BLaER1 treated with 17β-estradiol and CSF1 and Interleukin-3, amounts not matched to agents 10 nM and 100 nM (cell line): ENCODE measurements around the gene ZNF521.
"Not testable (repeated sequence)": the region's sequence is repeated elsewhere in the genome, so short reads cannot be mapped to it uniquely, and the experiment has no call there.

Source experiments
- H3K27ac ChIP-seq, 11 experiments: shearing (Covaris generic); formaldehyde crosslinking; 2 replicates each; pipeline ENCODE4 v1.8.1; 2022
- H3K27me3 ChIP-seq, 11 experiments: shearing (Covaris generic); formaldehyde crosslinking; 2 replicates each; pipeline ENCODE4 v1.8.1; 2022
- H3K36me3 ChIP-seq, 11 experiments: shearing (Covaris generic); formaldehyde crosslinking; 2 replicates each; pipeline ENCODE4 v1.8.1; 2022
- H3K4me1 ChIP-seq, 10 experiments: shearing (Covaris generic); formaldehyde crosslinking; 2 replicates each; pipeline ENCODE4 v1.8.1; 2022
- H3K4me2 ChIP-seq, 11 experiments: shearing (Covaris generic); formaldehyde crosslinking; 2 replicates each; pipeline ENCODE4 v1.8.1; 2022
- H3K4me3 ChIP-seq, 10 experiments: shearing (Covaris generic); formaldehyde crosslinking; 2 replicates each; pipeline ENCODE4 v1.8.1; 2022
- H3K9ac ChIP-seq, 11 experiments: shearing (Covaris generic); formaldehyde crosslinking; 2 replicates each; pipeline ENCODE4 v1.8.1; 2022
- H3K9me3 ChIP-seq, 11 experiments: shearing (Covaris generic); formaldehyde crosslinking; replicated peaks in 1 of 11; 2 replicates each; pipeline ENCODE4 v1.8.1; 2022
- H4K20me1 ChIP-seq, 11 experiments: shearing (Covaris generic); formaldehyde crosslinking; 2 replicates each; pipeline ENCODE4 v1.8.1; 2022
- Cebpa-rat ChIP-seq, 11 experiments: shearing (Covaris generic); IDR thresholded peaks; 2 replicates each; pipeline ENCODE4 v1.8.1; 2022

ZNF521 gene

GRCh38 chr18:25042641-25043051, 309.3 kb downstream of the ZNF521 start:
- TF ChIP-seq Cebpa-rat (IDR thresholded peaks at IDR 0.05) = no peak
- H3K4me3 ChIP-seq = no peak overlapping the region
- no peak overlapping the region for H3K4me2 ChIP-seq
- no peaks in the 10 kb centered on the region for H3K4me1 ChIP-seq
- no peaks in the 10 kb centered on the region for H4K20me1 ChIP-seq
- no peaks in the 10 kb centered on the region for H3K36me3 ChIP-seq
- H3K9me3 ChIP-seq = no peaks in the 10 kb centered on the region
- no peak overlapping the region for H3K9ac ChIP-seq
- no peak overlapping the region for H3K27ac ChIP-seq
- H3K27me3 ChIP-seq = no peaks in the 10 kb centered on the region

DNA sequence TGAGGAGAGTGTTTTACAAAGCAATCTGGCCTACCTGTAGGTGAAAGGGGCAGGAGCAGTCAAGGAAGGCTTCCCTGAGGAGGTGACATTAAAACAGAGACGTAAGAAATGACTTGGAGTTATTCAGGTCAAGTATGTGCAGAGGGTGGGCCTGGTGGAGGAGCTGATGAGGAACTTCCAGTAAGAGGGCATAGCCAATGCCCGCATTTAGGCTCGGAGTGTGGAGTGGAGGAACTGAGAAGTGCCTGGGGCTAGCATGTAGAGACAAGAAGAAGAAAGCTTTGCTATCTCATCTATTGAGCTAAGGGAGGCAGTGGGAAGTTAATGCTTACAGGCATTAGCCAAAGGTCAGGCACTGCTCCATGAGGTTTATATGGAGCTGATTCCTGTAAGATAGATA, 312.2 kb downstream of the ZNF521 start:
- H3K27ac ChIP-seq = no peak overlapping the region
- H3K9ac ChIP-seq = no peak overlapping the region
- TF ChIP-seq Cebpa-rat (IDR thresholded peaks at IDR 0.05) = no peak
- no peaks in the 10 kb centered on the region for H3K9me3 ChIP-seq
- no peaks in the 10 kb centered on the region for H3K27me3 ChIP-seq
- H3K4me3 ChIP-seq = no peak overlapping the region
- no peaks in the 10 kb centered on the region for H3K4me1 ChIP-seq
- H3K36me3 ChIP-seq = no peaks in the 10 kb centered on the region
- no peaks in the 10 kb centered on the region for H4K20me1 ChIP-seq
- H3K4me2 ChIP-seq = no peak overlapping the region

DNA sequence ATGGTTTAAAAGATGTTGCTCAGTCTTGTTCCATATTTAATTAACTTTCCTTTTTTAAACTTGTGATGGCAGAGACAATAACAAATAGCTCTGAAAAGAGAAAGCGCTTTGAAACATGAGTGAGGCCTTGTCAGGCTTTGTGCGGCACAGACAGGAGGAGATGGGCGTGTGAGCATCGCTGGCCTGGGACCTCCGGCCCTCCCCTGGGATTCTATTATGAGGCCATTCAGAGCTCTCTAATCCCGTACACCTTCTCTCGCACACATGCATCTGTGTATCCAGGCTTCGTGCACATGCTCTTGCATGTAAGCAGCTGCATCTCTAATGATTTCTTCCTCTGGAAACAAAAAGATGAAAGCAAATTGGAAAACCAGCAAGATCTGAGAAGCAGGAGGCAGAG, 313.7 kb downstream of the ZNF521 start:
- H3K4me2 ChIP-seq = no peak overlapping the region
- no peak overlapping the region for H3K27ac ChIP-seq
- no peak overlapping the region for H3K9ac ChIP-seq
- no peaks in the 10 kb centered on the region for H3K27me3 ChIP-seq
- no peak overlapping the region for H3K4me3 ChIP-seq
- no peaks in the 10 kb centered on the region for H3K4me1 ChIP-seq
- H4K20me1 ChIP-seq = no peaks in the 10 kb centered on the region
- H3K36me3 ChIP-seq = no peaks in the 10 kb centered on the region
- no peaks in the 10 kb centered on the region for H3K9me3 ChIP-seq
- TF ChIP-seq Cebpa-rat (IDR thresholded peaks at IDR 0.05) = no peak

DNA sequence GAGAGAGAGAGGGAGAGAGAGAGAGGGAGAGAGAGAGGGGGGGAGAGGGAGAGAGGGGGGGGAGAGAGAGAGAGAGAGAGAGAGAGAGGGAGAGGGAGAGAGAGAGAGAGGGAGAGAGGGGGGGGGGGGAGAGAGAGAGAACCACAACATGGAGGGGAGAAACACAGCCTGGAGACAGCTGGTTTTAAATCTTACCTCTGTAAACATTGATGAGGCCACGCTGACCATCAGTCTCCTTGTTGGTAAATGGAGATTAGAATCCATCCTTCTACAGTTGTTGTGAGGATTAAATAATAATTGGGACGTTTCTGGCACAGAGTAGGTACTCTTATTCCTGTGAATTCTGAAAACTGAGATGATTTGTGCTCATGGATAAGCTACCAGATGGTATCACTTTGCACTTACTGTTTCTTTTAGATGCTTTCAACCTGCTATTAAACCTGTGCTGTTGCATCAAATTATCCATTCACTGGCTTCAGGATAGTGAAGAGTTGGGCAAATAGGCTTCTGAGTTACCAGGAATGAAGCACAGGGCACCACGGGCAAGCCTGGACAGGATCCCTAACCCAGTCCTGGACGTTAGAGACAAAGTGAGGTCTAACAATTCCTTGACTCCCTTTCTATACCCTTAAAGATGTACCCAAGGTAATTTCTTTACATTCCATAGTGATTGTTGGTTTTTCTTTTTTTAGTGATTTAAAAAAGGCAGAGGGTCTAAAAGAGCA, 318.1 kb downstream of the ZNF521 start:
- no peak overlapping the region for H3K4me3 ChIP-seq
- no peaks in the 10 kb centered on the region for H3K4me1 ChIP-seq
- H3K9ac ChIP-seq = no peak overlapping the region
- no peak overlapping the region for H3K4me2 ChIP-seq
- H3K9me3 ChIP-seq = no peaks in the 10 kb centered on the region; a peak in 1 of 22 replicates
- no peak overlapping the region for H3K27ac ChIP-seq
- no peaks in the 10 kb centered on the region for H3K36me3 ChIP-seq
- no peaks in the 10 kb centered on the region for H4K20me1 ChIP-seq
- TF ChIP-seq Cebpa-rat (IDR thresholded peaks at IDR 0.05) = no peak
- H3K27me3 ChIP-seq = no peaks in the 10 kb centered on the region

DNA sequence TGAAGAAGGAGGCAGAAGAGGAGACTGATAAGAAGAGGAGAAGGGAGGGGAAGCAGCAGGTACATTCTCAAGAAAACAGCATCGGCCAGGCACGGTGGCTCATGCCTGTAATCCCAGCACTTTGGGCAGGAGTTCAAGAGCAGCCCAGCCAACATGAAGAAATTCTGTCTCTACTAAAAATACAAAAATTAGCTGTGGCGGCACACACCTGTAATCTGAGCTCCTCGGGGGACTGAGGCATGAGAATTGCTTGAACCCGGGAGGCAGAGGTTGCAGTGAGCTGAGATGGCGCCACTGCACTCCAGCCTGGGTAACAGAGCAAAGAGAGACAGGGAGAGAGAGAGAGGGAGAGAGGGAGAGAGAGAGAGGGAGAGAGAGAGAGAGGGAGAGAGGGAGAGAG, 318.8 kb downstream of the ZNF521 start:
- H3K4me2 ChIP-seq, H3K4me3 ChIP-seq, H3K36me3 ChIP-seq, H3K9ac ChIP-seq, H4K20me1 ChIP-seq, H3K27me3 ChIP-seq, H3K27ac ChIP-seq, H3K4me1 ChIP-seq, H3K9me3 ChIP-seq: not testable (repeated sequence)

DNA sequence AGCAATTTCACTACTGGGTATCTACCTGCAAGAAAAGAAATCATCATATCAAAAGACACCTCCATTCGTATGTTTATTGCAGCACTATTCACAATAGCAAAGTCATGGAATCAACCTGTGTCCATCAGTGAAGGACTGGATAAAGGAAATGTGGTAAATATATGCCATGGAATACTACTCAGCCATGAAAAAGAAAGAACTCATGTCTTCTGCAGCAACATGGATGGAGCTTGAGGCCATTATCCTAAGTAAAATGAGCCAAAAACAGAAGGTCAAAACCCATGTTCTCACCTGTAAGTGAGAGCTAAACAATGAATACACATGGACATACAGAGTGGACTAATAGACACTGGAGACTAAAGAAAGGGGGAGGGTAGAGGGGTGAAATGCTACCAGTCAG, 322.2 kb downstream of the ZNF521 start:
- no peaks in the 10 kb centered on the region for H3K36me3 ChIP-seq
- H3K27me3 ChIP-seq = no peaks in the 10 kb centered on the region
- no peaks in the 10 kb centered on the region for H3K4me1 ChIP-seq
- no peak overlapping the region for H3K9ac ChIP-seq
- H3K4me3 ChIP-seq = no peak overlapping the region
- no peak overlapping the region for H3K27ac ChIP-seq
- no peaks in the 10 kb centered on the region; a peak in 1 of 22 replicates for H3K9me3 ChIP-seq
- TF ChIP-seq Cebpa-rat (IDR thresholded peaks at IDR 0.05) = no peak
- no peak overlapping the region for H3K4me2 ChIP-seq
- no peaks in the 10 kb centered on the region for H4K20me1 ChIP-seq

- Histone ChIP-seq H3K36me3 (no peaks in the 10 kb centered on the region), H3K27me3 (no peaks in the 10 kb centered on the region), H3K27ac (no peak overlapping the region), H4K20me1 (no peaks in the 10 kb centered on the region), H3K4me2 (no peak overlapping the region), H3K4me1 (no peaks in the 10 kb centered on the region), H3K9me3 (0 out of 22 replicates have a peak, but pooled peaks cover 0 to 8% (median 0%) of the 10 kb centered on the region in 11 experiments), H3K4me3 (no peak overlapping the region), H3K9ac (no peak overlapping the region)
- TF ChIP-seq Cebpa-rat (IDR thresholded peaks at IDR 0.05) = no peak
Observed at GRCh38 chr18:25019931-25020330, 332.0 kb downstream of the ZNF521 start.

GRCh38 chr18:25019086-25019860, 332.7 kb downstream of the ZNF521 start:
- TF ChIP-seq Cebpa-rat (IDR thresholded peaks at IDR 0.05) = no peak
- Histone ChIP-seq H3K4me1 (no peaks in the 10 kb centered on the region), H3K36me3 (no peaks in the 10 kb centered on the region), H4K20me1 (no peaks in the 10 kb centered on the region), H3K9me3 (0 out of 22 replicates have a peak, but pooled peaks cover 0 to 8% (median 0%) of the 10 kb centered on the region in 11 experiments), H3K27me3 (no peaks in the 10 kb centered on the region), H3K4me2 (no peak overlapping the region), H3K27ac (no peak overlapping the region), H3K9ac (no peak overlapping the region), H3K4me3 (no peak overlapping the region)

DNA sequence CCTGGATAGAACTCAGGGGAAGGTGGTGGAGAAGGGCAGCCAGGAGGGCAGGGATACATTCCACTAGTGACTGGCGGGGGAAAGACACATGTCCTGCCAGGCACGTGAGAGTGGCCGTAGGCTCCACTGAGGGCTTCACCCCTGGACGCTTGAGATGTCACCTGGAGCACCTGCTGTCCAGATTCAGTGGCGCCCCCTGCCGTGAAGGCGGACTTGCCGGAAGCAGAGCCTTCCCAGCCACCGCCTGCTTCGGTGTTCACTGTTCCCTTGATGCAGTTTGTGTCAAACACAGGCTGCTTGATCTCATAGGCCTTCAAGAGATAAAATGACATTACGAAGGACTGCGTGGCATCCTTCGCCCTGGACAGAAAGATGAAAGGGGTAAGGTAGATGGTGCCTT, 335.3 kb downstream of the ZNF521 start:
- no peak overlapping the region for H3K4me2 ChIP-seq

GRCh38 chr18:25016181-25016580, 335.8 kb downstream of the ZNF521 start:
- H4K20me1 ChIP-seq = no peaks in the 10 kb centered on the region
- no peak overlapping the region for H3K4me3 ChIP-seq
- H3K9ac ChIP-seq = no peak overlapping the region
- no peak overlapping the region for H3K4me2 ChIP-seq
- no peaks in the 10 kb centered on the region for H3K4me1 ChIP-seq
- H3K27me3 ChIP-seq = no peaks in the 10 kb centered on the region
- H3K9me3 ChIP-seq = 0 out of 22 replicates have a peak, but pooled peaks cover 0 to 6% (median 0%) of the 10 kb centered on the region in 11 experiments
- H3K27ac ChIP-seq = no peak overlapping the region
- TF ChIP-seq Cebpa-rat (IDR thresholded peaks at IDR 0.05) = no peak
- H3K36me3 ChIP-seq = no peaks in the 10 kb centered on the region

More for the DNA sequence above, 335.3 kb downstream of the ZNF521 start:
- Histone ChIP-seq H3K4me1 (no peaks in the 10 kb centered on the region), H3K4me3 (no peak overlapping the region), H3K9me3 (0 out of 22 replicates have a peak, but pooled peaks cover 0 to 8% (median 0%) of the 10 kb centered on the region in 11 experiments), H3K9ac (no peak overlapping the region), H3K36me3 (no peaks in the 10 kb centered on the region), H4K20me1 (no peaks in the 10 kb centered on the region), H3K27me3 (no peaks in the 10 kb centered on the region), H3K27ac (no peak overlapping the region)
- no peak for TF ChIP-seq Cebpa-rat (IDR thresholded peaks at IDR 0.05)
